Erythroblast (primary cell): Measurements from ENCODE around the gene SLC5A11.

Source experiments
- GATA1 ChIP-seq: IDR thresholded peaks from 2 replicates; pipeline ENCODE4 v1.6.1; 2011; ENCODE audit warnings: low read depth, mild to moderate bottlenecking, control low read depth, low read length, moderate library complexity
- POLR2A ChIP-seq: IDR thresholded peaks from 2 replicates; pipeline ENCODE4 v1.6.1; 2011; ENCODE audit warnings: mild to moderate bottlenecking, low read length

DNA sequence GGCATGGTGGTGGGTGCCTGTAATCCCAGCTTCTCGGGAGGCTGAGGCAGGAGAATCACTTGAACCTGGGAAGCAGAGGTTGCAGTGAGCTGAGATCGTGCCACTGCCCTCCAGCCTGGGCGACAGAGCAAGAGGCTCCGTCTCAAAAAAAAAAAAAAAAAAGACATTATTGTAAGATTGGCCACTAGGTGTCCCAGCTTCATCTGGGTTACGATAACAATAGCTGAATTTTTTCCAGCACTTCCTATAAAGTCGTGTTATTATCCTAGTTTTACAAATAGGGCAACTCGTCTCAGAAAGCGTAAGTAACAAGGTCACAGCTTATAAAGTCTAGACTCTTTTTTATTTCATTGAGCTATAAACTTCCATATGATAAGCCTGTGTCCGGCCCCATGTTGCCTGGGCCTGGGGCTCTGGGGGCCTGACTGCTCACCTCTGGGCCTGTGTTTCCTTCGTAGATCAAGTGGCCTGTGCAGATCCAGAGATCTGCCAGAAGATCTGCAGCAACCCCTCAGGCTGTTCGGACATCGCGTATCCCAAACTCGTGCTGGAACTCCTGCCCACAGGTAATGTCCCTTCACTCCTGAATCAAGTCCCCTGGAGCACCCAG is 60.5 kb downstream of the SLC5A11 start:
- TF ChIP-seq POLR2A (no peak), GATA1 (no peak)
